Measurements from ENCODE around the gene ISY1.

The ISY1 gene

DNA sequence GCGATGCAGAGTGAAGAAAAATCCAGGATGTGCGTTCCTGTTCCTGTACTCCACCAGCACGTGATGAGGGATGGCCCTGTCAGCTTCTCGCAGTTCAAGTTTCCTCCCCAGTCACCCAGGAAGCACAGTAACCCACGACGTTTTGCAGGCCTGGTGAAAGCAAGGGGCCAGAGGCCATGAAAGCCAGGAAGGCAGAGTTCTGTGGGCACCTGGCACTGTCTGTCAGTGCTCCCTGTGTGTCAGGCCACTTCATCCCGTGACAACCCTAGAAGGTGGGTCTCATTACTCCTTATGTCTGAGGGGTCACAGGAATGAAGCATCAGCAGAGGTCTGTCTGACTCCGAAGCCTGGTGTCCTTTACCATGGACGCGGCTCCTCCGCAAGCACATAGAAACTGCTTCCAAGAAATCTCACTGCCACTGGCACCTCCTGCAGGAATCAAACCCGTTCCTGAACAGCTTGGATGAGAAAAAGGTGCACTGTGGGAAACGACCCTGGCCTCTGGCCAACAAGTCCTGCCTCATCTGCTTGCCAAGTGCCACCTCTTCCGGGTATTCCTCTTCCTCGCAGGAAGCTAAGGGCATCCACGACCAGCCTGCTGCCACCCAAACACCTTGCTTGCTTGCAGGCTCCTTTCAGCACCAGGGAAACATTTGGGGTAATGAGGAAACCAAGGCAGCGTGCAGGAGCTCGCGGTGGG, 53.8 kb downstream of the ISY1 start:
- Histone ChIP-seq H3K4me1 (peaks cover under 1 to 19% (median 6%) of the 10 kb centered on the region in 10 experiments; a peak in 17 of 20 replicates), H3K9ac (peak overlapping the region in 3 of 11 experiments; percentile 15 to 31 (median 29); a peak in 3 of 22 replicates), H3K36me3 (peaks cover 58 to 98% (median 84%) of the 10 kb centered on the region in 11 experiments), H3K27ac (0 out of 22 replicates have a peak overlapping the region, but pooled peaks of 1 of the 11 experiments have one; percentile 6), H3K9me3 (replicated peaks in 1 of 11) (no peaks in the 10 kb centered on the region), H4K20me1 (peaks cover 69 to 100% (median 94%) of the 10 kb centered on the region in 11 experiments), H3K4me3 (no peak overlapping the region), H3K27me3 (no peaks in the 10 kb centered on the region), H3K4me2 (no peak overlapping the region)
- TF ChIP-seq Cebpa-rat (IDR thresholded peaks at IDR 0.05) = no peak

DNA sequence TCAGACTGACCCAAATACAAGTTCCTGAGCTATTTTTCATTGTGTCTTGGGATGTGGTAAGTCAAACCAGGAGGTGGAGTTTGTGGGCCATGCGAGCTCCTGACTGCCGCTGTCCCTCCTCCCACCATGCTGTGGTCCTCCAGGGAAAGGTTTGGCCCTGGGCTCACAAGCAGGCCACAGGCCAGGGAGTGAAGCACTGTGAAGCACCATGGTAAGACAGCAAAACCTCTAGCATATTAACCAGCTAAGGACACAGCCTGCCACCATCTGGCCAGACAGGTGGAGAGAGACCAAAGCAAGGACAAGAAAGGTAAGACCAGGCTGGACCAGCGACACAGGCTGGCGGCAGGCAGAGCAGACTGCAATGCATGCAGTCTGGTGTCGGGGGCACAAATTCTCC, 54.5 kb downstream of the ISY1 start:
- Histone ChIP-seq H3K4me3 (no peak overlapping the region), H4K20me1 (peaks cover 76 to 100% (median 96%) of the 10 kb centered on the region in 11 experiments), H3K27ac (0 out of 22 replicates have a peak overlapping the region, but pooled peaks of 1 of the 11 experiments have one; percentile 6), H3K9me3 (replicated peaks in 1 of 11) (no peaks in the 10 kb centered on the region), H3K9ac (peak overlapping the region in 1 of 11 experiments; percentile 24; a peak in 1 of 22 replicates), H3K4me2 (no peak overlapping the region), H3K27me3 (no peaks in the 10 kb centered on the region), H3K36me3 (peaks cover 61 to 98% (median 85%) of the 10 kb centered on the region in 11 experiments), H3K4me1 (peaks cover 0 to 16% (median 6%) of the 10 kb centered on the region in 10 experiments; a peak in 2 of 20 replicates)
- no peak for TF ChIP-seq Cebpa-rat (IDR thresholded peaks at IDR 0.05)

DNA sequence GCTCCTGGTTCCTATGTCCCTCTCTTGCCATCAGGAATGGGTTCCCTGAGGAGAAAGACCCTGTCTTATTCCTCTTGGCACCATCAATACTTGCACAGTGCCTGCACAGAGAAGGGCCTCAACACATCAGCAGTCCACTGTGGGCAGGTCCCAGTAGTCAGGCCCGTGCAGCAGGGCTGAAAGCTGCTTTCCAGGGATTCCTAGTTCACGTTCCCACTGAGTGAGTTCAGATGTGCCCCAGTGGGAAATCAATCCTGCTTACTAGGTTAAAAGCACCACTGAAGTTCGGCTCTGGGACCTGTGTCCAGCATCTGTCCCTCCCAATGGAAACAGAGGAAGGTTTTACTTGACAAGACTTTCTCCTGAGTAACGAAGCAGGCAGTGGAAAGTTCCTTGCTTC, 55.0 kb downstream of the ISY1 start:
- Histone ChIP-seq H4K20me1 (peaks cover 80 to 100% (median 96%) of the 10 kb centered on the region in 11 experiments), H3K4me1 (peaks cover 0 to 15% (median 6%) of the 10 kb centered on the region in 10 experiments; a peak in 2 of 20 replicates), H3K27me3 (no peaks in the 10 kb centered on the region), H3K9ac (0 out of 22 replicates have a peak overlapping the region, but pooled peaks of 1 of the 11 experiments have one; percentile 24), H3K36me3 (peaks cover 62 to 98% (median 85%) of the 10 kb centered on the region in 11 experiments), H3K4me3 (no peak overlapping the region), H3K9me3 (replicated peaks in 1 of 11) (no peaks in the 10 kb centered on the region), H3K4me2 (no peak overlapping the region), H3K27ac (no peak overlapping the region)
- TF ChIP-seq Cebpa-rat (IDR thresholded peaks at IDR 0.05) = no peak

DNA sequence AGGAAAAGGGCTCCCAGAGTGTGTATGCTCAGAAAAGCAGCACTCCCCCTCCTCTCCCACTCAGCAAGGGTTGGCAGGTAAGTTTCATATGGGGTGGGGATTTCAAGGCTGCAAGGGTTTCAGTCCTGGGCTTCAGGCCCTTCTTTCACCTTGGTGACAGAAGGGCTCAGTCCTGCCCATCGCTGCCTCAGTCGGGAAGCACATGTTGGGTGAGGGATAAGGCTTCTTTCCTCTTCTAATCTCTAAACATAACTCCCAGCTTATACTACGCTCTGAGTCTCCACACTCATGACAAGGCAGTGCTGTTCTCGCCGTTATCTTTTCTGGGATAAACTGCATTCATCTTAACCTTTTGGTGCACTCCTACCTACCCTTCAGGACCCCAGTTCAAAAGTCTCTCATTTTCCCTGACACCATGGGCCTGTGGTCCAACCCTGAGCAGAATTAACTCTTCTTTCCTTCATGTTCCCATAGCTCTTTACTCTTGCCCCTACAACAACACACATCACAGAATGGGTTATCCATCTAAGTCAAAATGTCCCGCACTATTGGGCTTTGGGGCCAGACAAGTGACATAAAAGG, 56.3 kb downstream of the ISY1 start:
- Histone ChIP-seq H3K36me3 (peaks cover 62 to 98% (median 83%) of the 10 kb centered on the region in 11 experiments), H3K4me3 (no peak overlapping the region), H4K20me1 (peaks cover 84 to 100% (median 96%) of the 10 kb centered on the region in 11 experiments), H3K9me3 (replicated peaks in 1 of 11) (peaks cover 0 to 7% (median 0%) of the 10 kb centered on the region in 11 experiments; a peak in 3 of 22 replicates), H3K4me2 (no peak overlapping the region), H3K27me3 (no peaks in the 10 kb centered on the region), H3K4me1 (peaks cover 0 to 15% (median 6%) of the 10 kb centered on the region in 10 experiments; a peak in 2 of 20 replicates), H3K9ac (peak overlapping the region in 1 of 11 experiments; percentile 15; a peak in 2 of 22 replicates), H3K27ac (no peak overlapping the region)
- no peak for TF ChIP-seq Cebpa-rat (IDR thresholded peaks at IDR 0.05)

DNA sequence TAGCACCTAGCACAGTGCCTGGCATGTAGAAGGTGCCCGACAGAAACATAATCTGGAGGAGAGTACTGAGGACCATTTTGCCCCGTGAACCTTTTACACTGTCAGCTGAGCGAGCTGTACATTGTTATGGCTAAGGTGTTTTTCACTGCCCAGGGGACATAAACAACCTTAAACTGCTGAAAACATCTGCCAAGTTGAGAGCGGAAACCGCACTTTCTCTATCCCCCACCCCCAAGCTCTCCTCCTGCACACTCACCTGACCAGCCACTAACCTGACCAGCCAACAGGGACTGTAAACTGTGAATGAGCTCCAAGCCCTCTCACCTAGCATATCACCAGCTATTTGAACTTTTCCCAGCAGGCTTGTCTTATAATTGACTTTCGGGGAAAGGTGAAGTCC, 56.8 kb downstream of the ISY1 start:
- H3K27ac ChIP-seq = no peak overlapping the region
- H3K4me1 ChIP-seq = peaks cover 0 to 15% (median 6%) of the 10 kb centered on the region in 10 experiments; a peak in 2 of 20 replicates
- peaks cover 84 to 100% (median 94%) of the 10 kb centered on the region in 11 experiments for H4K20me1 ChIP-seq
- H3K36me3 ChIP-seq = peaks cover 63 to 98% (median 83%) of the 10 kb centered on the region in 11 experiments
- peak overlapping the region in 1 of 11 experiments; percentile 15; a peak in 1 of 22 replicates for H3K9ac ChIP-seq
- no peaks in the 10 kb centered on the region for H3K27me3 ChIP-seq
- peaks cover 0 to 7% (median 2%) of the 10 kb centered on the region in 11 experiments; a peak in 8 of 22 replicates for H3K9me3 ChIP-seq (replicated peaks in 1 of 11)
- H3K4me2 ChIP-seq = no peak overlapping the region
- H3K4me3 ChIP-seq = no peak overlapping the region
- TF ChIP-seq Cebpa-rat (IDR thresholded peaks at IDR 0.05) = no peak

DNA sequence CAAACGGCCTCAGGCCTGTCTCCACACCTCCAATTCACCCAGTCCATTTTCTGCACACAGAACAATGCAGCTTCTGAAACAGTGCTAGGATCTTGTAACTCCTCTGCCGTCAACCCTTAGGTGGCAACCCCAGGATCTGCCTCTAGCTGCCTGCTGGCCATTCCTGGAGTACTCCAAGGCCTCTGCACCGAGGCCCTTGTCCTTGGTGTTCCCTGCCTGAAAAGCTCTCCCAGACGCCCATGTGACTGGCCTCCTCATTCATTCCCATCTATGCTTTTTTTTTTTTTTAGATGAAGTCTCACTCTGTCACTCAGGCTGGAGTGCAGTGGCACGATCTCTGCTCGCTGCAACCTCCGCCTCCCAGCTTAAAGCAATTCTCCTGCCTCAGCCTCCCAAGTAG, 57.6 kb downstream of the ISY1 start:
- TF ChIP-seq Cebpa-rat (IDR thresholded peaks at IDR 0.05) = no peak
- H3K4me2 ChIP-seq = no peak overlapping the region
- H3K27ac ChIP-seq = no peak overlapping the region
- peak overlapping the region in 2 of 11 experiments; percentile 14 to 17; a peak in 1 of 22 replicates for H3K9ac ChIP-seq
- H4K20me1 ChIP-seq = peaks cover 82 to 100% (median 88%) of the 10 kb centered on the region in 11 experiments
- H3K9me3 ChIP-seq (replicated peaks in 1 of 11) = peaks cover 0 to 15% (median 7%) of the 10 kb centered on the region in 11 experiments; a peak in 8 of 22 replicates
- H3K36me3 ChIP-seq = peaks cover 64 to 98% (median 83%) of the 10 kb centered on the region in 11 experiments
- H3K4me3 ChIP-seq = no peak overlapping the region
- peaks cover 0 to 15% (median 6%) of the 10 kb centered on the region in 10 experiments; a peak in 2 of 20 replicates for H3K4me1 ChIP-seq
- no peaks in the 10 kb centered on the region for H3K27me3 ChIP-seq

DNA sequence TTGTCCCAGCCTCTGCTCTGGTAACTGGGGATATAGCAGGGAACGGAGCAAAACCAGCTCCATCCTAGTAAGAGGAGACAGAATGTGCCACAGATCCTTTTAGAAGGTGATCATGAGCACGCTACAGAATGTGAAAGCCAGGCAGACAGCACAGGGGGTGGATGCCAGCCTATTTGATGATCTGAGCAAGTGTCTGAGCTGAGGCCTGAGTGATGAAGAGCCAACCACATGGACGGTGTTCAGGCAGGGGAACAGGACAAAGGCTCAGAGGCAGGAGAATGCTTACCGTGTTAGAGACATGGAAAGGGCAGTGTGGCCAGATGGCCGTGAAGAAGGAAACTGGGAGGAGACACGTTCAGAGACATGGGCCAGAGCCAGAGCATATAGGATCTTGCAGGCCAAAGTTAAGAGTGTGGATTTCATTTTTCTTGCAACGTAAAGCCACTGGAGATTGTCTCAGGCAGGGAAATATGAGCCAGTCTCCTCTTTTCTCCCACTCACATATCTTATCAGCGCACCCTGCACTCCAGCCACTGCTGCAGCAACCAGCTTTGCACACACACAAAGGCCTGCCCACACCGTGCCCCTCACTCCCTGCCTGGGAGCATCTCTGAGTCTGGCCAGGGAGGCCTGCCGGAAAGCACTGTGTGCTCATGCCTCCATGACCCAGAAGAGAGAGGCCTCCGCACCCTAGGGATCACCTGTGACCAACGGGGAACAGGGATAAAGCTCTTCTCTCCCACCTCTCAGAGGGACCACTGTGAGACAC, 59.3 kb downstream of the ISY1 start:
- no peak for TF ChIP-seq Cebpa-rat (IDR thresholded peaks at IDR 0.05)
- Histone ChIP-seq H3K27ac (no peak overlapping the region), H3K9me3 (replicated peaks in 1 of 11) (peaks cover 0 to 18% (median 7%) of the 10 kb centered on the region in 11 experiments; a peak in 8 of 22 replicates), H3K4me3 (no peak overlapping the region), H3K4me2 (no peak overlapping the region), H3K9ac (no peak overlapping the region), H4K20me1 (peaks cover 81 to 100% (median 88%) of the 10 kb centered on the region in 11 experiments), H3K27me3 (no peaks in the 10 kb centered on the region), H3K4me1 (peaks cover 0 to 9% (median 1%) of the 10 kb centered on the region in 10 experiments; a peak in 1 of 20 replicates), H3K36me3 (peaks cover 63 to 98% (median 82%) of the 10 kb centered on the region in 11 experiments)

DNA sequence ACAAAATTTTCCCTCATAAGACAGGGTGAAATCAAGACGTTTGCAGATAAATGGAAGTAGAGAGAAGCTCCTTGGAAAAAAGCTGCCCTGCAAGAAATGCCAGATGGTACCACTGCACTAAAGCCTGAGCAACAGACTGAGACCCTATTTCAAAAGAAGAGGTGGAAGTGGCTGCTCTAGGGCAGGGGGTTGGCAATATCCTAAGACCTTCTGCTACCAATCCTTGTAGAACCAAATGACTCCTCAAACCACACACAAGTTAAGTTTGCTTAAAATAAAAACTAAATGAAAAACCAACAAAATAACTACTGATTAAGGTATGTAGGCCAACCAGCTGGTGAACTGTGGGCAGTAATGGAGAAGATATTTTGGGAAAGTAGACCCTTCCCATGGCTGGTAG, 60.6 kb downstream of the ISY1 start:
- Histone ChIP-seq H4K20me1 (peaks cover 80 to 100% (median 88%) of the 10 kb centered on the region in 11 experiments), H3K4me3 (no peak overlapping the region)
- TF ChIP-seq Cebpa-rat (IDR thresholded peaks at IDR 0.05) = no peak

More for the DNA sequence above, 60.6 kb downstream of the ISY1 start:
- no peak overlapping the region for H3K27ac ChIP-seq
- H3K9me3 ChIP-seq (replicated peaks in 1 of 11) = peaks cover 0 to 18% (median 7%) of the 10 kb centered on the region in 11 experiments; a peak in 8 of 22 replicates
- no peaks in the 10 kb centered on the region for H3K27me3 ChIP-seq
- H3K9ac ChIP-seq = no peak overlapping the region
- no peak overlapping the region for H3K4me2 ChIP-seq
- H3K36me3 ChIP-seq = peaks cover 66 to 98% (median 83%) of the 10 kb centered on the region in 11 experiments
- peaks cover 0 to 12% (median 0%) of the 10 kb centered on the region in 10 experiments; a peak in 2 of 20 replicates for H3K4me1 ChIP-seq
